Fibroblast of lung (primary cell): ENCODE measurements around the gene OBSCN.

Experiments used
- CTCF ChIP-seq, 2 donors: IDR thresholded peaks in 1 of 2; conservative IDR thresholded peaks in 1 of 2; 1 replicate in 1 of 2; 2 replicates in 1 of 2; pipeline ENCODE4 v1.5.1; 2011 to 2012; ENCODE audit warnings: low read length in 2 of 2, control low read depth in 1 of 2, inconsistent platforms in 1 of 2, low read depth in 1 of 2, mild to moderate bottlenecking in 1 of 2
- EZH2 ChIP-seq: IDR thresholded peaks from 2 replicates; pipeline ENCODE4 v1.5.1; 2012; ENCODE audit warnings: low read length, control low read depth, mild to moderate bottlenecking; ENCODE audit errors: missing control alignments

DNA sequence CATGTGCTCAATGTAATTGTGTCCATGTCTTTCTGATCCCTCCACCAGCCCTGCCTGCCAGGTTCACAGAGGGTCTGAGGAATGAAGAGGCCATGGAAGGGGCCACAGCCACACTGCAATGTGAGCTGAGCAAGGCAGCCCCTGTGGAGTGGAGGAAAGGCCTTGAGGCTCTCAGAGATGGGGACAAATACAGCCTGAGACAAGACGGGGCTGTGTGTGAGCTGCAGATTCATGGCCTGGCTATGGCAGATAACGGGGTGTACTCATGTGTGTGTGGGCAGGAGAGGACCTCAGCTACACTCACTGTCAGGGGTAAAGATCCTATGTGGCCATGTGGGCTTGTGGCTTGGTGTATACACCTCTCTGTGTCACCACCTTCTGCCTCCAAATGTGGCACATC is 91.4 kb downstream of the OBSCN start:
- no peak for TF ChIP-seq CTCF (conservative IDR thresholded peaks at IDR 0.05 in 1 of 2, IDR thresholded peaks at IDR 0.05 in 1 of 2; ENCODE audit: low read depth in 1 of 2, low read length in 2 of 2)
- no peak for TF ChIP-seq EZH2
